GM20000 (cell line): ENCODE results near the gene DENND1C.
A peak's percentile ranks its signal among the peaks of the same experiment; 100 is the strongest.
"Not testable (repeated sequence)": the region's sequence is repeated elsewhere in the genome, so short reads cannot be mapped to it uniquely, and the experiment has no call there.

Source experiments
- DNase-seq: peaks from one replicate; pipeline ENCODE4 v3.0.0; 2012; ENCODE audit warnings: low spot score
- TF ChIP-seq, protein P1 (sequence below): IDR thresholded peaks from 2 replicates; pipeline ENCODE4 v1.5.1; 2012; ENCODE audit warnings: mild to moderate bottlenecking, control low read depth; ENCODE audit errors: extremely low read depth, missing control alignments

DENND1C gene

DNA sequence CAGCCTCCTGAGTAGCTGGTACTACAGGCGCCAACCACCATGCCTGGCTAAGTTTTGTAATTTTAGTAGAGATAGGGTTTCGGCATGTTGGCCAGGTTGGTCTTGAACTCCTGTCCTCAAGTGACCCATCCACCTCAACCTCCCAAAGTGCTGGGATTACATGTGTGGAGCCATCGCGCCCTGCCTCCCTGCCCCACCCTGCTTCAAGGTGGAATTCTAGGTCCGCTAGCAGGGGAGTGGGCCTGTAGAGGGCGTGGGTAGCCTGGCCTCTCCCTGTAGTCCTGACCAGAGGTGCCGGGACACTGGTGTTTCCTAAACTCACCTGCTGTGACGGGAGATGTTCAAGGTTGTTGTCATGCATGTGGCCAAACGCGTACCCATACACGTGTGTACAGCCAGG lies 48.4 kb downstream of the DENND1C start:
- TF ChIP-seq, protein P1, sequence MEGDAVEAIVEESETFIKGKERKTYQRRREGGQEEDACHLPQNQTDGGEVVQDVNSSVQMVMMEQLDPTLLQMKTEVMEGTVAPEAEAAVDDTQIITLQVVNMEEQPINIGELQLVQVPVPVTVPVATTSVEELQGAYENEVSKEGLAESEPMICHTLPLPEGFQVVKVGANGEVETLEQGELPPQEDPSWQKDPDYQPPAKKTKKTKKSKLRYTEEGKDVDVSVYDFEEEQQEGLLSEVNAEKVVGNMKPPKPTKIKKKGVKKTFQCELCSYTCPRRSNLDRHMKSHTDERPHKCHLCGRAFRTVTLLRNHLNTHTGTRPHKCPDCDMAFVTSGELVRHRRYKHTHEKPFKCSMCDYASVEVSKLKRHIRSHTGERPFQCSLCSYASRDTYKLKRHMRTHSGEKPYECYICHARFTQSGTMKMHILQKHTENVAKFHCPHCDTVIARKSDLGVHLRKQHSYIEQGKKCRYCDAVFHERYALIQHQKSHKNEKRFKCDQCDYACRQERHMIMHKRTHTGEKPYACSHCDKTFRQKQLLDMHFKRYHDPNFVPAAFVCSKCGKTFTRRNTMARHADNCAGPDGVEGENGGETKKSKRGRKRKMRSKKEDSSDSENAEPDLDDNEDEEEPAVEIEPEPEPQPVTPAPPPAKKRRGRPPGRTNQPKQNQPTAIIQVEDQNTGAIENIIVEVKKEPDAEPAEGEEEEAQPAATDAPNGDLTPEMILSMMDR, result no peak
- DNase-seq, result no peak

DNA sequence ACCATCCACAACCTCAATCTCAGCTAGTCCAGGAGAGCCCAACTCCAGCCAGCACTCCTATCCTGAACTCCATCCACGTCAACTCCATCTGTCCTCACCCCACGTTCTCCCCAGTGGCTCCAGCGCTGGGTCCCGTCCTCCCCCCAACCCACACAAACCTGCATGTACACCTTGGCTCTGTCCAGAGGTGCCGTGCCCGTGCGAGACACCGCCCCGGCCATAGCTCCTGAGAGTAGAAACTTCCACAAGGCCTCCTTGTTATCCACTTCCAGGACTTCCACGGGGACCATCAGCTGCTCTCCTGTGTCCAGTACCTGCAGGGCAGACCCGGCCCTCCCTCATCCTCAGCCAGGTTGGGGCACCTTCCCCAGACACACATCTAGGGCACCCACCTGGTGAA lies 49.7 kb downstream of the DENND1C start:
- DNase-seq, result no peak
- TF ChIP-seq, protein P1, result no peak

DNA sequence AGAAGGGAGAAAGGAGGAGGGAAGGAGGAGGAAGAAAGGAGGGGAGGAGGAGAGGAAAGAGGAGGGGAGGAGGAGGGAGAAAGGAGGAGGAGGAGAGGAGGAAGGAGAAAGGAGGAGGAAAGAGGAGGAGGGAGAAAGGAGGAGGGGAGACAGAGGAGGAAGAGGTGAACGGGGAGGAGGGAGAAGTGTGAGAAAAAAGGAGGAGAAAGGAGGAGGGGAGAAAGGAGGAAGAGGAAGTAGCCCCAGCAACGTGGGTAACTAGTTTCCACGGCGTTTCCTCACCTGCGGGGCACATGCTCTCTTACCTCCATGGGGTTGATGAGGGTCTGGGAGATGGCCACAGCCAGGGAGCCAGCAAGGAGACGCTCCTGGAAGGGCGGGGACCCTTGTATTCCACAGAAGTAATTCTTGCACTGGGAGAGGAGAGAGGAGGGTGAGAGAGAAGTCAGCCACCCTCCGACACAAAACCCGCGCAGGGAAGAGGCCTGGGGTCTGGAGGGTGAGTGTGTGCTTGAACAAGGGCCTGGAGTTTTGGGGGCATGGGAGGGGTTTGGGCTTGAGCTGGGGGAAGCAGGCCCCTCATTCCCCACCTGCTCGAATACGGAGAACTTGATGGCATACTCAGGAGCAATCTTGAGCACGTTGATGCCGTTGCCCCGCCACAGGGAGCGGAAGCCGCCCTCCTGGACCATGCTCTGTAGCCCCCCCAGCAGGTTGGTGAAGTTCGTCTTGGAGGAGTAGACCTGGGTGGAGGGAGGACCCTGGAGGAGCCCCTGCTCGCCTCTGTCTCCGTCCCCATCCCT lies 52.0 kb downstream of the DENND1C start:
- no peak for DNase-seq
- TF ChIP-seq, protein P1, result no peak

DNA sequence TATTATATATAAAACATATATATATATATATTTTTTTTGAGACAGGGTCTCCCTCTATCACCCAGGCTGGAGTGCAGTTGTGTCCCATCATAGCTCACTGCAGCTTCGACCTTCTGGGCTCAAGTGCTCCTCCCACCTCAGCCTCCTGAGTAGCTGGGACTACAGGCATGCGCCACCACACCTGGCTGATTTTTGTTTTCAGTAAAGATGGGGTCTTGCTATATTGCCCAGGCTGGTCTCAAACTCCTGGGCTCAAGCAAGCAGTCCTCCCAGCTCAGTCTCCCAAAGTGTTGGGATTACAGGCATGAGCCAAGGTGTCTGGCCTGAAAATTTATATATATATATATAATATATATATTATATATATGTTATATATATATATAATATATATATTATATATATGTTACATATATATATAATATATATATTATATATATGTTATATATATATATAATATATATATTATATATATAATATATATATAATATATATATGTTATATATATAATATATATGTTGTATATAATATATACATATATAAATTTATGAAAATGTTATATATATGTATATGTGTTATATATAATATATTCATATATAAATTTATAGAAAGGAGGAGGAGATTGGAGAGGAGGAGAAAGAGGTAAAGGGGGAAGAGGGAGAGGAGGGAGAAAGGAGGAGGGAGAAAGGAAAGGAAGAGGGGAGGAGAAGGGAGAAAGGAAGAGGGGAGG lies 52.7 kb downstream of the DENND1C start:
- not testable (repeated sequence) for DNase-seq

DNA sequence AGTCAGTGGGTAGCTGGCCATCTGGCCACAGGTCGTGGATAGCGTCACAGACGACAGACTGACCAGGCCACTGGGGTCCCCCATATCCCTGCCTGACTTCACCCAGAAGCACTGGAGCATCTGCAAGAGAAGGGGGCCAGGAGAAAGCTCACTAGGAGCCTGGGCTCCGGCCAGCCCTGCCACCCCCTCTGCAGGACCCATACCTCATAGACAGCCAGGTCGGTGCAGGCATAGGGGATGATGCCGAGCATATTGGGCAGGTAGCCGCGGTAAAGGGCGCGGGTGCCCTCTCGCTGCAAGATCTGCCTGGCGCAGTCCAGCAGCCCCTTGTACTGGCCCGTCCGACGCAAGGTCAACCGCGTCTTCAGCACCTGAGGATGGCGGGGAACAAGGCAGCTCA lies 54.5 kb downstream of the DENND1C start:
- DNase-seq, result no peak
- TF ChIP-seq, protein P1, result no peak

DNA sequence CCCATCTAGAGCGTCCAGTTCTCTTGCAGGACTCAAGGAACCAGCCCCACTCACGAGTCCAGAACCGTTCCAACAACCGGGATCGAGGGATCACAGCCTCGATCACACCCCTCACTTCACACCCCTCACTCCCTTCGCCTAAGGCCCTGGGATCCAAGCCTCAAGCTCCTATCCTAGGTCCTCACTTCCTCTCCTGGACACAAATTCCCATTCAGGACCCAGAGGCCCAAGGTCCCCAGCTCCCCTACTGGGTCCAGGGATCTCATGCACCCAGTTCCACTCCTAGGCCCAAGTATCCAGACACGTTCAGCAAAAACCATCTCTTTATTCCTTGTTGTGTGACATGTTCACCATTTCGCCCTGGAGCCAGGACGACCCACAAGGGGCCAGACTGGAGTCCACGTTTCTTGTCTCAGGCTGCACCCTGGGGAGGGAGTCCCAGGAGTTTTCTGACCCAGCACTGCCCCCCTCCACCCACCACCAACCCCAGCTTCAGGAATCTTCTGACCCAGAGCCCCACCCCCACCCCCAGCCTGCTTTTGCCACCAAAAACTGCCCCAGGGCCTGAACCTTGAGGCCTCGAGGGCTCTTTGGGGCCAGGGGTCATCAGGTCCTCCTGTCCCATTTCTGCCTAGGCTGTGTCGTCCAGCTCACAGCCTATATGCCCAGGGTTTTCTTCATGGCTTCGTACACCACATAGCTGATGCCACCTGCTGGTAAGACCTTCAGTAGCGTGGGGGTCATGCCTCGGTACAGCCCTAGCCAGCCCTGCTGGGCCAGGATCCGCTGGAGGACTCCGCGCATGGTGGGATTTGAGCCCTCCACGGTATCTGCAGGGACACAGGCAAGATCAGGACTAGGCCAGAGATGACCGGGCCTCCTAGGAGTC lies 55.6 kb downstream of the DENND1C start:
- peak; percentile 10 for DNase-seq
- TF ChIP-seq, protein P1, result no peak

DNA sequence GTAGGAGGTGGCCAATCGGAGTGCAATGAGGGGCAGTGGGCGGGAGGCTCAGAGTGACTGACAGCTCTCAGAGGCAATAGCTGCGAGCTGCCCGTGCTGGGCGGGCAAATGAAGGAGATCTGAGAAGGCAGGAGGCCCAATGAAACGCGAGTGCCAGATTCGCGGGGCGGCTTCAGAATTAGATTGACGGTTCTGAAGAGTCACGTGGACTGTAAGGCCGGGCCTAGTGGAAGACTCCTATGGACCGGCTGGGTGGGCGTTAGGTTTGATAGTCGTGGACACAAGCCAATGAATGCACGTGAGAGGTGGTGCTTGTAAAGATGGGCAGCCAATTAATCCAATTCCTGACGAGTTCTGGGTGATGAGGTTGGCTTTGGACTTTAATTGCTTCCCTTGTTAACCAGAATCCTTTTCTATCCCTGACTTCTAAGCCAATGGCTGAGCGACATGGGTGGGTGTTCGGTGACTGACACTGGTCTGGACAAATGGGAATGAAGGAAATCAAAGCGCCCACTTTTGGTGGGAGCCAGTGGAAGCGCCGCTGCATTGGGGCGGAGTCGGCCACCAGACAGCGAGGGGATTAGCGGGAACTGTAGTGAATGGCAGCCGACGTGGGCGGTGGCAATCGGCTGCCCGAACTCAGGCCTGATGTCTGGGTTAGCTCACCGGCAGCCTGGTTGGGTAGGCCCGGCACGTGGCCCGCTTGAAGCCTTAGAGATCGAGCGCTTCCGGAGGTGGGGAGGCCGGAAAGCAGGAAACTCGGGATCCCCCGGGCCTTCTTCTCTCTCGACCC lies 56.5 kb downstream of the DENND1C start:
- TF ChIP-seq, protein P1, result no peak
- DNase-seq, result peak; percentile 97
